A673 (cell line): Measurements from ENCODE around the gene VARS2.

Experiments
- CTCF ChIP-seq: fragments of 300-800, 200-600 bp; sonication (generic); conservative IDR thresholded peaks from 2 replicates; pipeline ENCODE4 v1.5.1; 2017; ENCODE audit warnings: low read depth, mild to moderate bottlenecking, antibody characterized with exemption, low read length, moderate library complexity, mixed read lengths
- EZH2 ChIP-seq: fragments of 200-600 bp; sonication (generic); IDR thresholded peaks from 2 replicates; pipeline ENCODE4 v1.6.1; 2017; ENCODE audit warnings: borderline replicate concordance, low read depth, mild to moderate bottlenecking, mixed read lengths, antibody characterized with exemption, low read length; ENCODE audit not compliant: poor library complexity, severe bottlenecking

- TF ChIP-seq CTCF (no peak), EZH2 (no peak)
Observed at GRCh38 chr6:30972816-30973215, 58.8 kb downstream of the VARS2 start.
